ENCODE measurements around the gene RAD51B. TPM values are rescaled to one million over a fixed set of nuclear protein-coding genes. Genes with fewer than 3 reads are reported as not detected.

Gene RAD51B
- total RNA-seq, 1 experiment from 2014 or later: 14.2 TPM

- ChIA-PET CTCF (no interaction called here), POLR2A (no interaction called here)
- ATAC-seq (no peak), DNase-seq (ENCODE audit: low spot score) (no peak)
- no peaks in the 10 kb centered on the region for H3K27me3 Mint-ChIP-seq (ENCODE audit: low read depth)
- TF ChIP-seq ZNF263 (CRISPR knock-in tag; IDR thresholded peaks at IDR 0.05; ENCODE audit: low read depth) (no peak), TEAD1 (CRISPR knock-in tag; IDR thresholded peaks at IDR 0.05) (no peak), SMAD4 (CRISPR knock-in tag; IDR thresholded peaks at IDR 0.05) (no peak), HMGA2 (CRISPR knock-in tag; IDR thresholded peaks at IDR 0.05) (no peak), ZBTB43 (CRISPR knock-in tag; IDR thresholded peaks at IDR 0.05) (no peak), ZNF138 (CRISPR knock-in tag; conservative IDR thresholded peaks at IDR 0.05) (no peak), ZNF219 (CRISPR knock-in tag; IDR thresholded peaks at IDR 0.05; ENCODE audit: borderline replicate concordance) (no peak), CREB1 (CRISPR knock-in tag; IDR thresholded peaks at IDR 0.05) (no peak), FOXP1 (CRISPR knock-in tag; IDR thresholded peaks at IDR 0.05; ENCODE audit: borderline replicate concordance) (no peak), IRF2 (CRISPR knock-in tag; IDR thresholded peaks at IDR 0.05; ENCODE audit: borderline replicate concordance, low read depth) (no peak), JAZF1 (CRISPR knock-in tag; IDR thresholded peaks at IDR 0.05) (no peak), MYBL2 (CRISPR knock-in tag; IDR thresholded peaks at IDR 0.05) (no peak), TP53 (CRISPR knock-in tag; IDR thresholded peaks at IDR 0.05) (no peak), OVOL2 (CRISPR knock-in tag; IDR thresholded peaks at IDR 0.05; ENCODE audit: borderline replicate concordance) (no peak), CREM (CRISPR knock-in tag; IDR thresholded peaks at IDR 0.05) (no peak), ZNF396 (CRISPR knock-in tag; IDR thresholded peaks at IDR 0.05; ENCODE audit: borderline replicate concordance) (no peak)
- TF ChIP-seq, protein P1, sequence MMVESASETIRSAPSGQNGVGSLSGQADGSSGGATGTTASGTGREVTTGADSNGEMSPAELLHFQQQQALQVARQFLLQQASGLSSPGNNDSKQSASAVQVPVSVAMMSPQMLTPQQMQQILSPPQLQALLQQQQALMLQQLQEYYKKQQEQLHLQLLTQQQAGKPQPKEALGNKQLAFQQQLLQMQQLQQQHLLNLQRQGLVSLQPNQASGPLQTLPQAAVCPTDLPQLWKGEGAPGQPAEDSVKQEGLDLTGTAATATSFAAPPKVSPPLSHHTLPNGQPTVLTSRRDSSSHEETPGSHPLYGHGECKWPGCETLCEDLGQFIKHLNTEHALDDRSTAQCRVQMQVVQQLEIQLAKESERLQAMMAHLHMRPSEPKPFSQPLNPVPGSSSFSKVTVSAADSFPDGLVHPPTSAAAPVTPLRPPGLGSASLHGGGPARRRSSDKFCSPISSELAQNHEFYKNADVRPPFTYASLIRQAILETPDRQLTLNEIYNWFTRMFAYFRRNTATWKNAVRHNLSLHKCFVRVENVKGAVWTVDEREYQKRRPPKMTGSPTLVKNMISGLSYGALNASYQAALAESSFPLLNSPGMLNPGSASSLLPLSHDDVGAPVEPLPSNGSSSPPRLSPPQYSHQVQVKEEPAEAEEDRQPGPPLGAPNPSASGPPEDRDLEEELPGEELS (CRISPR knock-in tag; IDR thresholded peaks at IDR 0.05): no peak
- TF ChIP-seq, protein P2, sequence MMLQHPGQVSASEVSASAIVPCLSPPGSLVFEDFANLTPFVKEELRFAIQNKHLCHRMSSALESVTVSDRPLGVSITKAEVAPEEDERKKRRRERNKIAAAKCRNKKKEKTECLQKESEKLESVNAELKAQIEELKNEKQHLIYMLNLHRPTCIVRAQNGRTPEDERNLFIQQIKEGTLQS (CRISPR knock-in tag; conservative IDR thresholded peaks at IDR 0.05): no peak
- TF ChIP-seq, protein P3, sequence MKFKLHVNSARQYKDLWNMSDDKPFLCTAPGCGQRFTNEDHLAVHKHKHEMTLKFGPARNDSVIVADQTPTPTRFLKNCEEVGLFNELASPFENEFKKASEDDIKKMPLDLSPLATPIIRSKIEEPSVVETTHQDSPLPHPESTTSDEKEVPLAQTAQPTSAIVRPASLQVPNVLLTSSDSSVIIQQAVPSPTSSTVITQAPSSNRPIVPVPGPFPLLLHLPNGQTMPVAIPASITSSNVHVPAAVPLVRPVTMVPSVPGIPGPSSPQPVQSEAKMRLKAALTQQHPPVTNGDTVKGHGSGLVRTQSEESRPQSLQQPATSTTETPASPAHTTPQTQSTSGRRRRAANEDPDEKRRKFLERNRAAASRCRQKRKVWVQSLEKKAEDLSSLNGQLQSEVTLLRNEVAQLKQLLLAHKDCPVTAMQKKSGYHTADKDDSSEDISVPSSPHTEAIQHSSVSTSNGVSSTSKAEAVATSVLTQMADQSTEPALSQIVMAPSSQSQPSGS (CRISPR knock-in tag; IDR thresholded peaks at IDR 0.05; ENCODE audit: borderline replicate concordance, low read depth): no peak
- TF ChIP-seq, protein P4, sequence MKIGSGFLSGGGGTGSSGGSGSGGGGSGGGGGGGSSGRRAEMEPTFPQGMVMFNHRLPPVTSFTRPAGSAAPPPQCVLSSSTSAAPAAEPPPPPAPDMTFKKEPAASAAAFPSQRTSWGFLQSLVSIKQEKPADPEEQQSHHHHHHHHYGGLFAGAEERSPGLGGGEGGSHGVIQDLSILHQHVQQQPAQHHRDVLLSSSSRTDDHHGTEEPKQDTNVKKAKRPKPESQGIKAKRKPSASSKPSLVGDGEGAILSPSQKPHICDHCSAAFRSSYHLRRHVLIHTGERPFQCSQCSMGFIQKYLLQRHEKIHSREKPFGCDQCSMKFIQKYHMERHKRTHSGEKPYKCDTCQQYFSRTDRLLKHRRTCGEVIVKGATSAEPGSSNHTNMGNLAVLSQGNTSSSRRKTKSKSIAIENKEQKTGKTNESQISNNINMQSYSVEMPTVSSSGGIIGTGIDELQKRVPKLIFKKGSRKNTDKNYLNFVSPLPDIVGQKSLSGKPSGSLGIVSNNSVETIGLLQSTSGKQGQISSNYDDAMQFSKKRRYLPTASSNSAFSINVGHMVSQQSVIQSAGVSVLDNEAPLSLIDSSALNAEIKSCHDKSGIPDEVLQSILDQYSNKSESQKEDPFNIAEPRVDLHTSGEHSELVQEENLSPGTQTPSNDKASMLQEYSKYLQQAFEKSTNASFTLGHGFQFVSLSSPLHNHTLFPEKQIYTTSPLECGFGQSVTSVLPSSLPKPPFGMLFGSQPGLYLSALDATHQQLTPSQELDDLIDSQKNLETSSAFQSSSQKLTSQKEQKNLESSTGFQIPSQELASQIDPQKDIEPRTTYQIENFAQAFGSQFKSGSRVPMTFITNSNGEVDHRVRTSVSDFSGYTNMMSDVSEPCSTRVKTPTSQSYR (CRISPR knock-in tag; IDR thresholded peaks at IDR 0.05): no peak
- no peaks in the 10 kb centered on the region for H3K36me3 Mint-ChIP-seq
- no peak overlapping the region for H3K27ac Mint-ChIP-seq
- H3K4me3 Mint-ChIP-seq: no peak overlapping the region
- no peaks in the 10 kb centered on the region for H3K9me3 Mint-ChIP-seq
- peaks cover 23% of the 10 kb centered on the region for H3K4me1 Mint-ChIP-seq
Measured at GRCh38 chr14:68159701-68160633, 340.4 kb downstream of the RAD51B start.
